ENCODE measurements around the gene ATXN2. TPM values are rescaled to one million over a fixed set of nuclear protein-coding genes. Genes with fewer than 3 reads are reported as not detected.
A peak's percentile ranks its signal among the peaks of the same experiment; 100 is the strongest.
"Not testable (repeated sequence)": the region's sequence is repeated elsewhere in the genome, so short reads cannot be mapped to it uniquely, and the experiment has no call there.

ATXN2 gene
- total RNA-seq, 4 donors from 2014 or later: 20.4 to 28.1 (median 22.2) TPM

DNA sequence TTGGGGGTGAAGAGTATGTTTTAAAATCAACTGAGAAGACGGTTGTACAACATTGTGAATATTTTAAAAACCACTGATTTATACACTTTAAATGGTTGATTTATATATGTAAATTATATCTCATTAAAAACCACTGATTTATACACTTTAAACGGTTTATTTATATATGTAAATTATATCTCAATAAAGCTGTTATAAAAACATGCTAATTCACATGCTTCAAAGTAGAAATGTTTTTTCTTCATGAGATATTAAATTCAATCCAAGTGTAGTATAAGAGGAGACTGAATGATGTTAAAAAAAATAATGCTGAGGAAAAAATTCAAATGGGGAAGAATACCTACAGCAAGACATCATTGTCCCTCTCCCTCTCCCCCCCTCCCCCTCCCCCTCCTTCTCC is 92.9 kb downstream of the ATXN2 start:
- H3K4me1 ChIP-seq: no peaks in the 10 kb centered on the region
- in situ Hi-C loops (cut with MboI; ENCODE audit: low sequenced_read_pairs in 4 of 4): no loop called here
- no peak for ATAC-seq
- intact Hi-C loops (cut with DNase I; ENCODE audit: low total_unique reads): no loop called here
- H3K27ac ChIP-seq: no peak overlapping the region
- TF ChIP-seq CTCF (IDR thresholded peaks at IDR 0.05 in 4 of 5, conservative IDR thresholded peaks at IDR 0.05 in 1 of 5) (no peak), POLR2A (IDR thresholded peaks at IDR 0.05) (no peak)
- no peaks in the 10 kb centered on the region for H3K27me3 ChIP-seq
- peaks cover 3 to 43% of the 10 kb centered on the region in 2 donors for H3K36me3 ChIP-seq
- H3K9me3 ChIP-seq: no peaks in the 10 kb centered on the region
- no peak for DNase-seq
- H3K4me3 ChIP-seq: no peak overlapping the region

DNA sequence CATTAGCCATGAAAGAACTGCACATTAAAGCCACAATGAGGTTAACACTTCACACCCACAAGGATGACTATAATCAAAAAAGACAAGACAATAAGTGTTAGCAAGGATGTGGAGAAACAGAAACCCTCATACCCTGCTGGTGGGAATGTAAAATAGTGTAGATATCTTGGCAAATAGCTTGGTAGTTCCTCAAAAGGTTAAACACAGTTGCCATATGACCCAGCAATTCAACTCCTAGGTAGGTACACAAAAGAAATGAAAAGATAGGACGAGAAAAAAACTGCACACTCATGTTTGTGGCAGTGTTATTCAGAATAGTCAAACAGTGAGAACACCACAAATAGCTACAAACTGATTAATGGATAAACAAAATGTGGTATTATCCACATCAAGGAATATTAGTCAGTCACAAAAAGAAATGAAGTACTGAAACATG is 93.5 kb downstream of the ATXN2 start:
- TF ChIP-seq POLR2A (IDR thresholded peaks at IDR 0.05): no peak
- no peak for TF ChIP-seq CTCF (IDR thresholded peaks at IDR 0.05 in 4 of 5, conservative IDR thresholded peaks at IDR 0.05 in 1 of 5)
- ATAC-seq: no peak
- in situ Hi-C loops (cut with MboI; ENCODE audit: low sequenced_read_pairs in 4 of 4): no loop called here

DNA sequence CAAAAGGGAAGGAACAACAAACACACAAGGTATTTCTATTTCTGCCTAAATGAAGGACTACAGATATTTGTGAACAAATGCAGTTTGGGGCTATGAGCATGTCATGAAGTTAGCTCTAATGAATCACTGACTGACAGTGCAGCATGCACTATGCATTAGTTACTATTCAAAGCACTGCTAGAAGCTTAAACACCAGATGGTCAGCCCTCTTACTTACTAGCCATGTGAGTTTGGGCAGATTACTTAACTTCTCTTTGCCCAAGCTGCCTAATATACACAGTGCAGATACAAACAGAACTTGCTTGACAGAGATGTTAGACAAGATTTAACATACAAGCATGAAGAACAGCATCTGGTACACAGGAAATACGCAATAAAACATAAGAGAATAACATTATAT is 96.0 kb downstream of the ATXN2 start:
- peaks cover 0 to 13% of the 10 kb centered on the region in 2 donors for H3K36me3 ChIP-seq
- no peak for TF ChIP-seq POLR2A (IDR thresholded peaks at IDR 0.05)
- no peak for TF ChIP-seq CTCF (IDR thresholded peaks at IDR 0.05 in 4 of 5, conservative IDR thresholded peaks at IDR 0.05 in 1 of 5)
- in situ Hi-C loops (cut with MboI; ENCODE audit: low sequenced_read_pairs in 4 of 4): no loop called here

More for the DNA sequence above, 93.5 kb downstream of the ATXN2 start:
- Histone ChIP-seq H3K4me1 (no peaks in the 10 kb centered on the region), H3K36me3 (peaks cover 3 to 37% of the 10 kb centered on the region in 2 donors), H3K27me3 (no peaks in the 10 kb centered on the region), H3K4me3 (no peak overlapping the region), H3K9me3 (no peaks in the 10 kb centered on the region), H3K27ac (no peak overlapping the region)
- no peak for DNase-seq
- intact Hi-C loops (cut with DNase I; ENCODE audit: low total_unique reads): no loop called here

GRCh38 chr12:111494676-111495075 is 104.4 kb downstream of the ATXN2 start:
- peaks cover 0 to 21% of the 10 kb centered on the region in 2 donors for H3K36me3 ChIP-seq
- intact Hi-C loops (cut with DNase I; ENCODE audit: low total_unique reads) (no loop called here), in situ Hi-C loops (cut with MboI; ENCODE audit: low sequenced_read_pairs in 4 of 4) (no loop called here)
- no peaks in the 10 kb centered on the region for H3K9me3 ChIP-seq
- TF ChIP-seq POLR2A (IDR thresholded peaks at IDR 0.05) (no peak), CTCF (IDR thresholded peaks at IDR 0.05 in 4 of 5, conservative IDR thresholded peaks at IDR 0.05 in 1 of 5) (no peak)
- DNase-seq (no peak), ATAC-seq (no peak)
- H3K27me3 ChIP-seq: no peaks in the 10 kb centered on the region
- H3K4me3 ChIP-seq: no peak overlapping the region
- peaks cover 0 to 4% of the 10 kb centered on the region in 2 donors for H3K4me1 ChIP-seq
- no peak overlapping the region for H3K27ac ChIP-seq

More for the DNA sequence above, 96.0 kb downstream of the ATXN2 start:
- ATAC-seq (no peak), DNase-seq (no peak)
- no peak overlapping the region for H3K27ac ChIP-seq
- H3K4me1 ChIP-seq: no peaks in the 10 kb centered on the region
- intact Hi-C loops (cut with DNase I; ENCODE audit: low total_unique reads): no loop called here
- no peaks in the 10 kb centered on the region for H3K27me3 ChIP-seq
- H3K9me3 ChIP-seq: no peaks in the 10 kb centered on the region
- H3K4me3 ChIP-seq: no peak overlapping the region

DNA sequence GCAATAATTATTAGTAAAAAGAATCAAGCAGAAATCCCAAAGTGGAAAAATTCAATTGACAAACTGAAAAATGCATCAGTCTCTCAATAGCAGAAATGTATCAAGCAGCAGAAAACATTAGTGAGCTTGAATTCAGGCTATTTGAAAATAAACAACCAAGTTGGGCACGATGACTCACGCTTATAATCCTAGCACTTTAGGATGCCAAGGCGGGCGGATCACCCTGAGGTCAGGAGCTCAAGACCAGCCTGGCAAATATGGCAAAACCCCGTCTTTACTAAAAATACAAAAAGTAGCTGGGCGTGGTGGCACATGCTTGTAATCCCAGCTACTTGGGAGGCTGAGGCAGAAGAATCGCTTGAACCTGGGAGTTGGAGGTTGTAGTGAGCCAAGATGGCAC is 106.1 kb downstream of the ATXN2 start:
- Histone ChIP-seq H3K4me1 (peaks cover 0 to 15% of the 10 kb centered on the region in 2 donors), H3K27ac (peak overlapping the region in 1 of 4 donors; percentile 29), H3K36me3 (peaks cover 0 to 29% of the 10 kb centered on the region in 2 donors)
- intact Hi-C loops (cut with DNase I; ENCODE audit: low total_unique reads); H3K27me3 ChIP-seq; DNase-seq; in situ Hi-C loops (cut with MboI; ENCODE audit: low sequenced_read_pairs in 4 of 4); H3K9me3 ChIP-seq; H3K4me3 ChIP-seq: not testable (repeated sequence)
- ATAC-seq: peak in 1 of 2 donors; percentile 44
